ENCODE measurements around the gene MEIS2.

The MEIS2 gene

DNA sequence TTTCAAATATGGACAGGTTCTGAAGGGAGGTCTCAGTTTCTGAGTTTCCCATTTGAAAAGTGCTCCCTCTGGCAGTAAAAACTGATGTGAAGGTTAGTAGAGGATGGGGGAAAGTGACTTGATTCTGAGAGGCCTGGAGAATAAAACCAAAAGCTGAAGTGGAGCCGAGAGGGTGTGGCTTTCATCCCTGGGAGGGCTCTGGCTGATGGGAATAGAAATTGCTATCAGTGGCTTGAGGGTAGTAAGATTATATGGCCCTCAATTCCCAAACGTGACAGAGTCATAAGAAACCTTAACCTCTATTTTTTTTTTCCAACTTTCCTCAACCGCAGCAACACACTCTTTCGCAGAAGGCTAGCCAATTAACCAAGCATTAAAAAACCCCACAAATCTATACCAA is 185.9 kb downstream of the MEIS2 start:
- H3K27ac ChIP-seq: no peak overlapping the region
- DNase-seq (ENCODE audit: low read depth, low spot score): no peak

- H3K27ac ChIP-seq: no peak overlapping the region
- no peak for DNase-seq (ENCODE audit: low read depth, low spot score)
These were observed 188.0 kb downstream of the MEIS2 start for GRCh38 chr15:36912311-36912712.

GRCh38 chr15:36911322-36911944 is 188.9 kb downstream of the MEIS2 start:
- no peak overlapping the region for H3K27ac ChIP-seq
- no peak for DNase-seq (ENCODE audit: low read depth, low spot score)

DNA sequence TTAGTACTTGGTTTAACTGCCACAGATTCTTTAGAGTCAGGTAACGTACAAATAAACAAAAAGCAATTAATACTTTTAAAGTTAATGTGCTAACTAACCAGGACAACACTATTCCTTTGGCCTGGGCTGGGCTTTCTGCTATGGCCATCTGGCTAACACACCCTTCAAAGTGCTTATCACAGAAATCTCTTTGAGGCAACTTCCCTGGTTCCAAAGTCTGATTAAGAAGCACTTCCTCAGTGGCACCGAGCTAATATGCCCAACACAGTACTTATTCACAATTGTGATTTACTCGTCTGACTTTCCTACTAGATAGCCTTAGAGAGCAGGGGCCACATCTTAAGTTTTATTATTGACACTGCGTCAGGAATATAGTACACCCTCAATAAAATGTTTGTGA is 191.4 kb downstream of the MEIS2 start:
- DNase-seq (ENCODE audit: low read depth, low spot score): no peak
- H3K27ac ChIP-seq: no peak overlapping the region

DNA sequence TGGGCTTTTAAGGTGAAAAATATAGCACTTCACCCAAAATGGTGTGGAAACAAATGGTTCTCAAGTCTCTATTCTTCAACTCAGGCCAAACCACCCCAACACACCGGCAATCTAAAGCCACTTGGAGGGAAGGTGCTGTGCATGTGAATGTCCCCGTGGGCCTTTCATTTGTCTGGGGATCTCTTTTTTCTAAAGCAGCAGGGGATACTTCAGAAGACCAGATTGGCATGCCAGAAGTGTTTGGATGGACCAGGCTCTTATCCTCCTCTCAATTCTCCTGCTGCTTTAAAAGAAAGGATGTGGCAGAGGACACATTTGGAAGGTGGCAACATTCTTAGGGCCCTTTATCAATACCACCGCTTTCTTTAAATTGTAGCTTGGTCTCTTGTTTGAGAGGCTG is 193.1 kb downstream of the MEIS2 start:
- DNase-seq (ENCODE audit: low read depth, low spot score): no peak
- H3K27ac ChIP-seq: no peak overlapping the region

- H3K27ac ChIP-seq: no peak overlapping the region
- no peak for DNase-seq (ENCODE audit: low read depth, low spot score)
These were observed 194.4 kb downstream of the MEIS2 start for GRCh38 chr15:36905908-36906307.

DNA sequence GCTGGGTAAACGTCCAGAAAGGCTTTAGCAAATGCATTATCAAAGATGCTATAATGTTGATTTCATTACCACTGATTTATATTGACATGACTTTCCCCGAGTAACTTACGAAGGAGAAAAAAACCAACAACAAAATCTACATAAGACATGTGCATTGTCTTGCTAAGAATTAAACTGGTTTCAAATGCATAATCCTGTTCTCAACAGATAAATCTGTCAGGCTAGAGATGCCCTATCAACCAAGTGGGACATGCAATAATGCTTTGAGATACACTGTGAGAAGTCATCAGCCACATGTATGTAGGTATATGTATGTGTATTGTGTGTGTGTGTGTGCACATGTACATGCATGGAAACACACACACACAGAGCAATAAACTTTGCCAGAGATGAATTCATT is 195.6 kb downstream of the MEIS2 start:
- H3K27ac ChIP-seq: peak overlapping the region; percentile 27
- no peak for DNase-seq (ENCODE audit: low read depth, low spot score)

DNA sequence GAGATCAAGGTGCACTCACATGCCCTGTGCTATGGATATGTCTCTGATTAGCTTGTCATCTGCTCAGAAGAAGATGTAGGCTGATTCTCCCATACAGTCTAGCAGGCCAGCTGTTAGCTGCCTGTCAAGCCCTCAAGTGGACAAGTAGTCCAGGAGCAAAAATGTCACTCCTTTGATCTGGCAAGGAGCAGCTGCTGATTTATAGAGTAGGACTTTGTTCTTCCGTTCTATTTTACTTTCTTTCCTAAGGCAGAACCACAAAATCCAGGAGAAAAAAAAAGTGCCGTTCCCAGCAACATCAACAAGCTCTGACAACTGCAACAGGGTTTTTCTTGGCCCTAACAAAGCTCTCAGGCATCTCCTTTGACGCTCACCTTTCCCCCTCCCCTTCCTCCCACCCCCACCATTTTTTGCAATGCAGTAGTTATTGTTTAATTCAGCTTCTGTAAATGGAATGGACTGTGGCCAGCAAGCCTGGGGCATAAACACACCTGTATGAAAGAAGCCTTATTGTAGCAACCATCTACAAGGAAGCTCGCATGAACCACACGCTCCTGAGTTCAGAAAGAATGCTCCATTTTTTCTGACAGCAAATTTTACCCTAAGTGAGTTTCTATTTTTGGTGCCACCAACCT is 196.3 kb downstream of the MEIS2 start:
- peak overlapping the region; percentile 27 for H3K27ac ChIP-seq
- peak; percentile 85 for DNase-seq (ENCODE audit: low read depth, low spot score)

DNA sequence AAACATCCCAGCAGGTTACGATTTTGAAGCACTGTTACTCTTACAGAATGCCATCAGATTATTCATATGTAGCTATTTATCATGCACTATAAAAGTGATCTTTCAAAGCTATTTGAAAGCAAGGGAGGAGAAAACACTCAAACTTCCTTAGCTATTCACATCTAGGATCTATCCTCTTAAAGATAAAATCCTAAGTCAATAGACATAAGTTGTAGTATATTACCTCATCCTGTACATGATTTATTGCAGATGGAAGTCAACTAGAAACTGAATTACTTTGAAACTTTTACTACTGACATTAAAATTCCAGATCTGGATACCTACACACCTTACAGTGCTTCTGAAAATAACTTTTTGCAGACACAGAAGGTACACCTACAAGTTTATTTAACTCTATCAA is 197.2 kb downstream of the MEIS2 start:
- H3K27ac ChIP-seq: no peak overlapping the region

DNA sequence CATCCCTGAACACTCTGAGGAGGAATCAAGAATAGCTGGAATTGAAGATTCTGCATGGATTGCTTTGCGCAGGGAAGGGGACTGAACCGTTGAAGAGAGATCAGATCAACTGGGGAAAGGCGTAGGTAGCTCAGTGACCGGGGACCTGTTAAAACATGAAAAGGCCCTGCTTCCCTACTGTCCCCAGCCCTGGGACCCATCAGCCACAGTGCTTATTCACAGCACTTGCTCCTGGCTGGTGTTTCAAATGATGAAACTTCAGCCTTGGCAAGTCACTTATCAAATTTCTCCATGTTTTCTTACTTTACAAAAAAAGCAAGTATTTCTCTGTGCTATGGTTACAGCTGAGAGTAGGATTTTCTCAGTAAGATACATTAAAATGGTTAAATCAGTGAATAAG is 199.3 kb downstream of the MEIS2 start:
- H3K27ac ChIP-seq: no peak overlapping the region
- DNase-seq (ENCODE audit: low read depth, low spot score): no peak

More for the DNA sequence above, 197.2 kb downstream of the MEIS2 start:
- DNase-seq (ENCODE audit: low read depth, low spot score): no peak

GRCh38 chr15:36899696-36900095 is 200.7 kb downstream of the MEIS2 start:
- H3K27ac ChIP-seq: no peak overlapping the region
- no peak for DNase-seq (ENCODE audit: low read depth, low spot score)

DNA sequence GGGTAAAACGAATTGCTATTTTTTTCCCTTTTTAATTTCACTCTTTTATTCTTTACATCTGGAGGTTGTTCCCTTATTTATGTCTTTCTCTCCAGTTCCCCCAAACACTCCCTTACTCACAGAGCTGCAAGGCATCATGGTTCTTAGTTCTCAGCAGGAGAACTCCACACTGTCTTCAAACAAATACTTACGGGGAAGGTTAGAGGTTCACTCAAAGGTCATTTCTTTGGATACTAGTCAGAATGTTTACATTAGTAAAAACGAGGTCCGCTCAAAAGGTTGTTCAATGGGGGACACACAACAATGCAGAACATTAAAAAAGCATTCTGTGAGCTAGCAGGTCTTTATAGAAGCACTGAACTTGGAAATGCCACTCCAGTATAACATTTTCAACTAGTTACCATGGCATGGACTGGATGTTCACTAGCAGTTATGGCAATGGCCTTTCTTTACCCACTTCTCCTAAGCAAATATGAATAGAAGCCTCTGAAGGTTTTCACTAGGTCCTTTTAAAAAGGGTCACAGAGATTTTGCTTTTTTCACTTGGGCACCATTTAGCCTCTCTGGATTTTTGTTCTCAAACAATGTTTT is 201.7 kb downstream of the MEIS2 start:
- DNase-seq (ENCODE audit: low read depth, low spot score): no peak
- H3K27ac ChIP-seq: no peak overlapping the region

DNA sequence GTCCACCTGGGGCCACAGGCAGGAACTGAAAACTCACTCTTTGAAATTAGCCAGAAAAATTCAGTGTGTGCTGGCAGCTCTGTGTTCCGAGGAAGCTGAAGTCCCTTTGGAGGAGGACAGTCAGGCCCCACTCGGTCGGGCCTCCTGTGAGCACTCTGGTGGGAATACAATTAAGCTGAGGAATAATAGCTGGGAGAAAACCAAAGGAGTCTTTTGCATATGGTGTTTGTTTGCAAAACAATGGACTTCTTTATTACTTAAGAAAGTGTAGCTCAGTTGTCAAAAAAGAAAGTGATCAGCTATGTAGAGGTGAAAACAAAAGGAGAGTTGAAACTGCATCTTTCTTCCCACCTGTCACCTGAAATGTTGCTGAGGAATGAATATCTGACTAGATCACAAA is 202.5 kb downstream of the MEIS2 start:
- no peak overlapping the region for H3K27ac ChIP-seq
- no peak for DNase-seq (ENCODE audit: low read depth, low spot score)

GRCh38 chr15:36896949-36897348 is 203.4 kb downstream of the MEIS2 start:
- no peak overlapping the region for H3K27ac ChIP-seq

GRCh38 chr15:36894075-36894474 is 206.3 kb downstream of the MEIS2 start:
- no peak overlapping the region for H3K27ac ChIP-seq
- no peak for DNase-seq (ENCODE audit: low read depth, low spot score)

More at GRCh38 chr15:36896949-36897348, 203.4 kb downstream of the MEIS2 start:
- no peak for DNase-seq (ENCODE audit: low read depth, low spot score)

GRCh38 chr15:36893276-36893675 is 207.1 kb downstream of the MEIS2 start:
- no peak for DNase-seq (ENCODE audit: low read depth, low spot score)
- no peak overlapping the region for H3K27ac ChIP-seq

- no peak overlapping the region for H3K27ac ChIP-seq
- no peak for DNase-seq (ENCODE audit: low read depth, low spot score)
These were observed 212.0 kb downstream of the MEIS2 start for GRCh38 chr15:36888011-36888992.

GRCh38 chr15:36887214-36887961 is 213.0 kb downstream of the MEIS2 start:
- H3K27ac ChIP-seq: no peak overlapping the region

GRCh38 chr15:36886701-36887100 is 213.6 kb downstream of the MEIS2 start:
- no peak for DNase-seq (ENCODE audit: low read depth, low spot score)
- H3K27ac ChIP-seq: no peak overlapping the region

More at GRCh38 chr15:36887214-36887961, 213.0 kb downstream of the MEIS2 start:
- DNase-seq (ENCODE audit: low read depth, low spot score): no peak

- no peak overlapping the region for H3K27ac ChIP-seq
- DNase-seq (ENCODE audit: low read depth, low spot score): no peak
These were observed 214.2 kb downstream of the MEIS2 start for GRCh38 chr15:36886191-36886590.

All from epithelial cell of prostate (primary cell).